ENCODE measurements around the gene MYO5A.
"Not testable (repeated sequence)": the region's sequence is repeated elsewhere in the genome, so short reads cannot be mapped to it uniquely, and the experiment has no call there.

- TF ChIP-seq CTCF (IDR thresholded peaks at IDR 0.05); TCF7L2 (IDR thresholded peaks at IDR 0.05; ENCODE audit: low read depth, low read length); REST (IDR thresholded peaks at IDR 0.05; ENCODE audit: insufficient read depth in 1 of 2, low read depth in 2 of 2, low read length in 1 of 2); POLR2AphosphoS5 (IDR thresholded peaks at IDR 0.05; ENCODE audit: low read depth, low read length): not testable (repeated sequence)
Measured at GRCh38 chr15:52512869-52513268, 15.8 kb downstream of the MYO5A start.
